ENCODE data around the gene ADAR.
A peak's percentile ranks its signal among the peaks of the same experiment; 100 is the strongest.

Gene ADAR

GRCh38 chr1:154557248-154557938, 50.6 kb downstream of the ADAR start:
- intact Hi-C loops (cut with DNase I; ENCODE audit: low total_unique reads): loop anchor here (10.0 kb wide), 1 partner anchor 233 kb away; the partner anchor contains the start of genes AQP10 and ATP8B2
- H3K27me3 ChIP-seq: no peaks in the 10 kb centered on the region
- peak overlapping the region; percentile 90 to 94 for H3K4me3 ChIP-seq
- peaks cover 34 to 36% (median 36%) of the 10 kb centered on the region in 3 donors for H3K36me3 ChIP-seq
- no peak for TF ChIP-seq CTCF (IDR thresholded peaks at IDR 0.05)
- peaks cover 0 to 28% (median 18%) of the 10 kb centered on the region in 4 donors for H3K4me1 ChIP-seq
- peak overlapping the region; percentile 86 to 91 for H3K27ac ChIP-seq
- no peaks in the 10 kb centered on the region for H3K9me3 ChIP-seq
- no peak for DNase-seq

- intact Hi-C loops (cut with DNase I; ENCODE audit: low total_unique reads): loop anchor here (10.0 kb wide), 1 partner anchor 232 kb away; the partner anchor contains the start of genes AQP10 and ATP8B2
- Histone ChIP-seq H3K27ac (peak overlapping the region; percentile 16 to 86), H3K36me3 (peaks cover 44 to 46% (median 45%) of the 10 kb centered on the region in 3 donors), H3K27me3 (no peaks in the 10 kb centered on the region), H3K4me3 (peak overlapping the region; percentile 90 to 94), H3K4me1 (peaks cover 0 to 28% (median 18%) of the 10 kb centered on the region in 4 donors), H3K9me3 (no peaks in the 10 kb centered on the region)
- no peak for DNase-seq
- TF ChIP-seq CTCF (IDR thresholded peaks at IDR 0.05): no peak
Measured at GRCh38 chr1:154556422-154556821, 51.6 kb downstream of the ADAR start.

GRCh38 chr1:154553056-154554030, 54.6 kb downstream of the ADAR start:
- DNase-seq: no peak
- H3K36me3 ChIP-seq: peaks cover 69 to 74% (median 71%) of the 10 kb centered on the region in 3 donors
- no peaks in the 10 kb centered on the region for H3K27me3 ChIP-seq
- intact Hi-C loops (cut with DNase I; ENCODE audit: low total_unique reads): loop anchor here (10.0 kb wide), 1 partner anchor 229 kb away; the partner anchor contains the start of genes AQP10 and ATP8B2
- H3K4me1 ChIP-seq: peaks cover 0 to 23% (median 14%) of the 10 kb centered on the region in 4 donors
- no peak overlapping the region for H3K4me3 ChIP-seq
- no peak for TF ChIP-seq CTCF (IDR thresholded peaks at IDR 0.05)
- H3K9me3 ChIP-seq: no peaks in the 10 kb centered on the region
- no peak overlapping the region for H3K27ac ChIP-seq

- TF ChIP-seq CTCF (IDR thresholded peaks at IDR 0.05): no peak
- intact Hi-C loops (cut with DNase I; ENCODE audit: low total_unique reads): loop anchor here (10.0 kb wide), 1 partner anchor 227 kb away; the partner anchor contains the start of genes AQP10 and ATP8B2
- no peak for DNase-seq
- Histone ChIP-seq H3K4me3 (no peak overlapping the region), H3K4me1 (peaks cover 0 to 15% (median 8%) of the 10 kb centered on the region in 4 donors), H3K9me3 (no peaks in the 10 kb centered on the region), H3K27me3 (no peaks in the 10 kb centered on the region), H3K36me3 (peaks cover 69 to 74% (median 71%) of the 10 kb centered on the region in 3 donors), H3K27ac (no peak overlapping the region)
Measured at GRCh38 chr1:154552036-154552435, 56.0 kb downstream of the ADAR start.

GRCh38 chr1:154551474-154551873, 56.5 kb downstream of the ADAR start:
- Histone ChIP-seq H3K9me3 (no peaks in the 10 kb centered on the region), H3K27ac (no peak overlapping the region), H3K4me3 (no peak overlapping the region), H3K4me1 (peaks cover 0 to 9% (median 4%) of the 10 kb centered on the region in 4 donors), H3K27me3 (no peaks in the 10 kb centered on the region), H3K36me3 (peaks cover 69 to 74% (median 71%) of the 10 kb centered on the region in 3 donors)
- intact Hi-C loops (cut with DNase I; ENCODE audit: low total_unique reads): loop anchor here (10.0 kb wide), 1 partner anchor 227 kb away; the partner anchor contains the start of genes AQP10 and ATP8B2
- TF ChIP-seq CTCF (IDR thresholded peaks at IDR 0.05): no peak
- DNase-seq: no peak

Measured in tibial artery (tissue), 4 donors.